B cell (primary cell): ENCODE data around the gene ARMH3. TPM values are rescaled to one million over a fixed set of nuclear protein-coding genes. Genes with fewer than 3 reads are reported as not detected.
A peak's percentile ranks its signal among the peaks of the same experiment; 100 is the strongest.
"Not testable (repeated sequence)": the region's sequence is repeated elsewhere in the genome, so short reads cannot be mapped to it uniquely, and the experiment has no call there.

Experiments
- ATAC-seq: fragments of 200-7000 bp; cut with Tn5 transposase; one replicate; pipeline ENCODE4 v1.10.0; 2021; ENCODE audit warnings: low read depth, mild to moderate bottlenecking, moderate number of reproducible peaks, moderate library complexity
- CTCF ChIA-PET: fragments of 350-600 bp; sonication (Branson Sonifier 250); formaldehyde crosslinking; loops from one replicate; lab custom pipeline; 2021; ENCODE audit warnings: antibody characterized with exemption, inconsistent platforms; lab: Charles Lee
- POLR2A ChIA-PET: fragments of 350-600 bp; sonication (Branson Sonifier 250); formaldehyde crosslinking; loops from one replicate; lab custom pipeline; 2021; ENCODE audit warnings: antibody characterized with exemption; lab: Charles Lee
- DNase-seq: peaks from one replicate; pipeline ENCODE4 v3.0.0; 2013
- H2AFZ ChIP-seq: 2 replicates; pipeline ENCODE4 v1.6.1; 2012; ENCODE audit warnings: mild to moderate bottlenecking, low read depth, low read length; ENCODE audit not compliant: insufficient read depth, poor library complexity, severe bottlenecking
- H3K27ac ChIP-seq, 2 donors: 1 replicate in 1 of 2; 2 replicates in 1 of 2; pipeline ENCODE4 v1.5.1; 2012 to 2013; ENCODE audit warnings: low read length in 2 of 2, mild to moderate bottlenecking in 2 of 2, moderate library complexity in 1 of 2
- H3K27me3 ChIP-seq, 4 experiments: fragments of 200-600 bp in 1 of 4; sonication (generic) in 1 of 4; replicated peaks in 1 of 4; 1 replicate in 2 of 4; 2 replicates in 2 of 4; pipeline versions ENCODE4 v1.6.1 to v1.7.0; 2013 to 2016; ENCODE audit warnings: low read length in 3 of 4, mild to moderate bottlenecking in 2 of 4, mixed read lengths in 1 of 4, moderate library complexity in 1 of 4; ENCODE audit not compliant: insufficient read depth in 4 of 4, control insufficient read depth in 3 of 4; ENCODE audit errors: control extremely low read depth in 1 of 4
- H3K36me3 ChIP-seq, 2 experiments: replicated peaks in 1 of 2; 1 replicate in 1 of 2; 2 replicates in 1 of 2; pipeline versions ENCODE4 v1.6.1 to v1.7.1; 2013; ENCODE audit warnings: low read length in 1 of 2; ENCODE audit not compliant: insufficient read depth in 2 of 2, control insufficient read depth in 1 of 2; ENCODE audit errors: control extremely low read depth in 1 of 2, extremely low read depth in 1 of 2
- H3K4me1 ChIP-seq, 2 donors: fragments of 200-600 bp in 1 of 2; sonication (generic) in 1 of 2; 1 replicate in 1 of 2; 2 replicates in 1 of 2; pipeline versions ENCODE4 v1.5.1 to v1.6.1; 2013 to 2017; ENCODE audit warnings: low read length in 2 of 2; ENCODE audit not compliant: control insufficient read depth in 2 of 2, insufficient read depth in 2 of 2
- H3K4me2 ChIP-seq: replicated peaks from 2 replicates; pipeline ENCODE3; 2012; ENCODE audit warnings: mild to moderate bottlenecking, low read depth, low read length; ENCODE audit not compliant: poor library complexity, severe bottlenecking
- H3K4me3 ChIP-seq, 5 experiments: fragments of 200-600 bp in 1 of 5; sonication (generic) in 1 of 5; 1 replicate in 3 of 5; 2 replicates in 2 of 5; pipeline versions ENCODE4 v1.5.1 to v1.7.0; 2011 to 2016; ENCODE audit warnings: low read length in 4 of 5, mild to moderate bottlenecking in 4 of 5, low read depth in 2 of 5, control low read depth in 1 of 5, moderate library complexity in 1 of 5; ENCODE audit not compliant: insufficient read depth in 1 of 5; ENCODE audit errors: control extremely low read depth in 1 of 5, extremely low read depth in 1 of 5
- H3K79me2 ChIP-seq: fragments of 200-600 bp; sonication (generic); one replicate; pipeline ENCODE4 v1.6.0; 2016; ENCODE audit warnings: low read length; ENCODE audit not compliant: control insufficient read depth, insufficient read depth
- H3K9ac ChIP-seq: fragments of 200-600 bp; sonication (generic); 2 replicates; pipeline ENCODE4 v1.6.1; 2017; ENCODE audit warnings: mild to moderate bottlenecking, low read length, moderate library complexity
- H3K9me3 ChIP-seq, 3 donors: one replicate each; pipeline versions ENCODE4 v1.6.1 to v1.7.1; 2013; ENCODE audit warnings: low read length in 2 of 3; ENCODE audit not compliant: control insufficient read depth in 2 of 3, insufficient read depth in 1 of 3; ENCODE audit errors: control extremely low read depth in 1 of 3
- H4K20me1 ChIP-seq: 2 replicates; pipeline ENCODE4 v1.6.0; 2012; ENCODE audit warnings: mild to moderate bottlenecking, low read length; ENCODE audit not compliant: insufficient read depth, control insufficient read depth, poor library complexity, severe bottlenecking
- H3K27ac Mint-ChIP-seq: one replicate; pipeline ENCODE4 v1.8.0; 2021; ENCODE audit warnings: mixed read lengths
- H3K27me3 Mint-ChIP-seq: one replicate; pipeline ENCODE4 v1.8.0; 2021; ENCODE audit warnings: mixed read lengths
- H3K4me1 Mint-ChIP-seq: one replicate; pipeline ENCODE4 v1.8.0; 2021; ENCODE audit warnings: mixed read lengths
- H3K4me3 Mint-ChIP-seq: one replicate; pipeline ENCODE4 v1.8.0; 2021; ENCODE audit warnings: mixed read lengths
- H3K9me3 Mint-ChIP-seq: one replicate; pipeline ENCODE4 v1.8.0; 2022; ENCODE audit warnings: mixed read lengths; ENCODE audit not compliant: insufficient read depth
- CTCF ChIP-seq: fragments of 200-600 bp; IDR thresholded peaks from one replicate; pipeline ENCODE4 v1.8.0; 2022; ENCODE audit warnings: antibody characterized with exemption, mild to moderate bottlenecking
- EZH2 ChIP-seq: IDR thresholded peaks from 2 replicates; pipeline ENCODE4 v1.6.1; 2012; ENCODE audit warnings: borderline replicate concordance, low read depth, mild to moderate bottlenecking, moderate library complexity, low read length; ENCODE audit not compliant: insufficient read depth, poor library complexity, severe bottlenecking
- WGBS: methylation state at CpG from one replicate; pipeline ENCODE4 v1.1.5; 2013; ENCODE audit warnings: missing lambda C conversion rate; ENCODE audit not compliant: insufficient coverage; 5-methylcytosine and 5-hydroxymethylcytosine counted together
- intact Hi-C: fragments of 100-400 bp; cut with micrococcal nuclease; formaldehyde crosslinking; loops from one replicate; pipeline ENCODE4 v1.10.0; 2022
- polyA plus RNA-seq: library from polyadenylated mRNA; depleted of rRNA; stranded (reverse); fragments of >200 nt; gene quantifications from 2 replicates; pipeline ENCODE4 v1.2.3, GENCODE V29; 2012
- total RNA-seq, 2 donors: library from RNA; stranded (reverse); fragments of 120-200 nt in 1 of 2; gene quantifications; 1 replicate in 1 of 2; 2 replicates in 1 of 2; pipeline versions ENCODE4 v1.2.3 to v1.2.4, GENCODE V29; 2013 to 2022

Gene ARMH3
- total and polyA plus RNA-seq, 2 donors (not counting 1 experiment from before 2014, with no cell fraction given) = 33.4 to 40.7 TPM

GRCh38 chr10:102059987-102060386 is 4.0 kb upstream of the ARMH3 start:
- no peak for TF ChIP-seq EZH2
- TF ChIP-seq CTCF = no peak
- H3K4me3 Mint-ChIP-seq = no peak overlapping the region
- Histone ChIP-seq H3K4me2 (no peak overlapping the region), H3K4me3 (no peak overlapping the region), H3K27ac (no peak overlapping the region), H3K27me3 (no peaks in the 10 kb centered on the region), H3K36me3 (no peaks in the 10 kb centered on the region), H4K20me1 (no peaks in the 10 kb centered on the region), H3K4me1 (peaks cover 5 to 18% of the 10 kb centered on the region in 2 donors), H3K9ac (no peak overlapping the region), H3K9me3 (no peaks in the 10 kb centered on the region), H2AFZ (no peak overlapping the region), H3K79me2 (peaks cover 7% of the 10 kb centered on the region)
- no peak overlapping the region for H3K27ac Mint-ChIP-seq
- intact Hi-C loops = loop anchor here (5.0 to 10.0 kb wide), 4 partner anchors 158 to 998 kb away; partner anchors contain the start of genes BTRC, GBF1, KAZALD1 and PITX3
- CTCF ChIA-PET = interaction anchor here (1.4 to 2.6 kb wide), 3 partner anchors 13 to 219 kb away, joined by 4 to 7 read pairs (median 7); no protein-coding TSS in a partner anchor
- DNase-seq (no peak), ATAC-seq (no peak)
- no peaks in the 10 kb centered on the region for H3K9me3 Mint-ChIP-seq
- H3K4me1 Mint-ChIP-seq = peaks cover 20% of the 10 kb centered on the region
- H3K27me3 Mint-ChIP-seq = no peaks in the 10 kb centered on the region
- POLR2A ChIA-PET = interaction anchor here (0.7 kb wide), 1 partner anchor 53 kb away, joined by 4 read pairs; no protein-coding TSS in a partner anchor

DNA sequence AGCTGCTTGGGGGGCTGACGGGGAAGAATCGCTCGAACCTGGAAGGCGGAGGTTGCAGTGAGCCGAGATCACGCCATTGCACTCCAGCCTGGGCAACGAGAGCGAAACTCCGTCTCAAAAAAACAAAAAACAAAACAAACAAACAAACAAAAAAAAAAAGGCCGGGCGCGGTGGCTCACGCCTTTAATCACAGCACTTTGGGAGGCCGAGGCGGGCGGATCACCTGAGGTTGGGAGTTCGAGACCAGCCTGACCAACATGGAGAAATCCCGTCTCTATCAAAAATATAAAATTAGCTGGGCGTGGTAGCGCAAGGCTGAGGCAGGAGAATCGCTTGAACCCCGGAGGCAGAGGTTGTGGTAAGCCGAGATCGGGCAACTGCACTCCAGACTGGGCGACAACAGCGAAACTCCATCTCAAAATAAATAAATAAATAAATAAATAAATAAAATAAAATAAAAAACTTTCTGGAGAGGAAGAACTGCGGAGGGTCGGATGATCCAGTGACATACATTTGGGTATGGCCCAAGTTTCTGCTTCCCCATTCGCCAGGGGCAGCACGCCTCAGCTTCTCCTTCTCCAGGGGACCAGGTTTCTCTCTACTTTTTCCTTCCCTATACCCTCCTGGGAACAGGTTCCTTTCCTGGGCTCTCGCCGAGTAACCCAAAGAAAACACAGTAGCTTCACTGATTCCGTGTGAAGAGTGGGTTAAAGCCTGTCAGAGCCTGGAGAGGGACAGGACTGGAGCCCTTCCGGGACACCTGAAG is 909 bp downstream of the ARMH3 start:
- Mint-ChIP-seq H3K4me1 (peaks cover 36% of the 10 kb centered on the region), H3K4me3 (peak overlapping the region; percentile 99), H3K27ac (peak overlapping the region; percentile 98)
- H3K36me3 ChIP-seq, DNase-seq, H3K27me3 Mint-ChIP-seq, H3K9me3 Mint-ChIP-seq, H3K27me3 ChIP-seq, ATAC-seq, H3K9me3 ChIP-seq: not testable (repeated sequence)
- Histone ChIP-seq H3K9ac (peak overlapping the region; percentile 85), H2AFZ (peak overlapping the region; percentile 98), H3K4me3 (peak overlapping the region; percentile 76 to 99 (median 93)), H3K4me1 (peaks cover 15 to 26% of the 10 kb centered on the region in 2 donors), H3K4me2 (peak overlapping the region; percentile 98), H4K20me1 (peaks cover 16% of the 10 kb centered on the region), H3K79me2 (peaks cover 56% of the 10 kb centered on the region), H3K27ac (peak overlapping the region; percentile 75 to 80)
- WGBS = 55% methylated on average over 19 of the region's 34 CpGs
- ChIA-PET POLR2A (interaction anchor here (0.6 to 2.8 kb wide), 8 partner anchors 11 to 236 kb away, joined by 3 to 13 read pairs (median 4); partner anchors contain the start of genes HPS6 and OGA), CTCF (interaction anchor here (0.6 to 3.4 kb wide), 8 partner anchors 12 to 300 kb away, joined by 3 to 17 read pairs (median 5); no protein-coding TSS in a partner anchor)
- intact Hi-C loops = loop anchor here (2.0 to 5.0 kb wide), 4 partner anchors 153 to 993 kb away; partner anchors contain the start of genes ACTR1A, BTRC, KAZALD1 and SUFU
